NCI-H2196 treated with DMSO at 0.1 percent for 48 hours (cell line): ENCODE results near the gene ENG.
"Not testable (repeated sequence)": the region's sequence is repeated elsewhere in the genome, so short reads cannot be mapped to it uniquely, and the experiment has no call there.

Source experiments
- DNase-seq: peaks from one replicate; lab custom pipeline; 2025; ENCODE audit not compliant: unreplicated experiment; lab: John Stamatoyannopoulos, UW

ENG gene

GRCh38 chr9:127878652-127879390 is 24.4 kb upstream of the ENG start:
- DNase-seq: no peak

- no peak for DNase-seq
Measured at GRCh38 chr9:127878001-127878651, 23.7 kb upstream of the ENG start.

GRCh38 chr9:127877566-127877998 is 23.1 kb upstream of the ENG start, which contains the start of gene AK1:
Gene AK1, minus strand, starts transcription at chr9:127877675. Its CDS starts 3,058 bp downstream, at chr9:127874617.
- peak; percentile 21 for DNase-seq

- DNase-seq: no peak
Measured at GRCh38 chr9:127876764-127877562, 22.5 kb upstream of the ENG start.

GRCh38 chr9:127876026-127876763 is 21.7 kb upstream of the ENG start:
- DNase-seq: no peak

GRCh38 chr9:127875306-127875966 is 21.0 kb upstream of the ENG start:
- no peak for DNase-seq

GRCh38 chr9:127874301-127875221 is 20.1 kb upstream of the ENG start:
- no peak for DNase-seq

- DNase-seq: peak; percentile 49
Measured at GRCh38 chr9:127873886-127874285, 19.4 kb upstream of the ENG start.

- no peak for DNase-seq
Measured at GRCh38 chr9:127873223-127873691, 18.8 kb upstream of the ENG start.

GRCh38 chr9:127872369-127873222 is 18.1 kb upstream of the ENG start:
- DNase-seq: no peak

GRCh38 chr9:127871531-127871930 is 17.1 kb upstream of the ENG start:
- no peak for DNase-seq

GRCh38 chr9:127870887-127871286 is 16.4 kb upstream of the ENG start:
- DNase-seq: no peak

GRCh38 chr9:127870153-127870491 is 15.7 kb upstream of the ENG start:
- DNase-seq: not testable (repeated sequence)

GRCh38 chr9:127869310-127870152 is 15.1 kb upstream of the ENG start:
- DNase-seq: peak; percentile 72

GRCh38 chr9:127868278-127868902 is 13.9 kb upstream of the ENG start:
- no peak for DNase-seq

GRCh38 chr9:127867356-127868277 is 13.2 kb upstream of the ENG start:
- no peak for DNase-seq
